Osteocyte (in vitro differentiated cells): ENCODE measurements around the gene PABPC1L. TPM values are rescaled to one million over a fixed set of nuclear protein-coding genes. Genes with fewer than 3 reads are reported as not detected.

Experiments
- DNase-seq: peaks from one replicate; pipeline ENCODE4 v3.0.0; 2021; ENCODE audit warnings: mixed read lengths; ENCODE audit not compliant: unreplicated experiment; ENCODE audit errors: extremely low spot score
- H3K27ac Mint-ChIP-seq: one replicate; pipeline ENCODE4 v1.8.0; 2021; ENCODE audit warnings: mild to moderate bottlenecking, mixed read lengths; ENCODE audit not compliant: unreplicated experiment
- H3K27me3 Mint-ChIP-seq: one replicate; pipeline ENCODE4 v1.8.0; 2021; ENCODE audit warnings: mixed read lengths; ENCODE audit not compliant: unreplicated experiment
- H3K36me3 Mint-ChIP-seq: one replicate; pipeline ENCODE4 v1.8.0; 2021; ENCODE audit warnings: mixed read lengths; ENCODE audit not compliant: unreplicated experiment
- H3K4me1 Mint-ChIP-seq: one replicate; pipeline ENCODE4 v1.8.0; 2021; ENCODE audit warnings: mixed read lengths; ENCODE audit not compliant: unreplicated experiment
- H3K4me3 Mint-ChIP-seq: one replicate; pipeline ENCODE4 v1.8.0; 2021; ENCODE audit warnings: mild to moderate bottlenecking, moderate library complexity, mixed read lengths; ENCODE audit not compliant: unreplicated experiment
- H3K9me3 Mint-ChIP-seq: one replicate; pipeline ENCODE4 v1.8.0; 2021; ENCODE audit warnings: mixed read lengths; ENCODE audit not compliant: unreplicated experiment
- total RNA-seq: library from RNA; stranded (reverse); gene quantifications from 2 replicates; pipeline ENCODE4 v1.2.1, GENCODE V29; 2021
- TF ChIP-seq, protein P1 (sequence below): fragments of 200-600 bp; sonication (generic); IDR thresholded peaks from 2 replicates; pipeline ENCODE4 v1.5.0; 2021; ENCODE audit warnings: antibody characterized with exemption, mild to moderate bottlenecking, moderate library complexity

PABPC1L gene
- total RNA-seq, 1 donor from 2014 or later: 65.3 TPM

DNA sequence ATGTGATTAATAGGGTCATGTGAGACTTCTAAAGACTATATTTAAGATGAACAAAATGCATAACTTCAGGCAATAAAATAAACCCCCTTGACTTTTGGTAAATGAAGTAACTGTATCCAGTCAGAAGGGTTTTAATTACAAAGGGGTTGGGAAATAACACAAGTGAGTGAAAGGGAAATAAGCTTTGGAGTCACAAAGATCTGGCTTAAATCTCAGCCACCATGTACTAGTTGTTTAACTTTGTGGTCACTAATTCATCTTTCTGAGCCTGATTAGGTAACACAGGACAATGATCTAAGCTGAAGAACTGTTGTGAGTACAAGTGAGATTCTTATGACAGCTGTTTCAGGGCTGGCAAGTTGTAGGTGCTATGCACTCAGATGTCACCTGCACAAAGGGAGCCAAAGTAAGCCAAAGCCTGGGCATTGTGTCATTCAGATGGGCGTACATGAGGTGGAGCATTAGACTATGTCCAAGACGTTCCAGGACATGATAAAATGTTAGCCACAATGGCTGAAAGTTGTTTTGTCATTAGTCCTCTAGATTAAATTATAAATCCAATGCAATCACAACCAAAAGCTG is 36.5 kb downstream of the PABPC1L start:
- H3K27me3 Mint-ChIP-seq: no peaks in the 10 kb centered on the region
- H3K27ac Mint-ChIP-seq: no peak overlapping the region
- no peak overlapping the region for H3K4me3 Mint-ChIP-seq
- H3K4me1 Mint-ChIP-seq: no peaks in the 10 kb centered on the region
- no peaks in the 10 kb centered on the region for H3K9me3 Mint-ChIP-seq
- peaks cover 44% of the 10 kb centered on the region for H3K36me3 Mint-ChIP-seq
- TF ChIP-seq, protein P1, sequence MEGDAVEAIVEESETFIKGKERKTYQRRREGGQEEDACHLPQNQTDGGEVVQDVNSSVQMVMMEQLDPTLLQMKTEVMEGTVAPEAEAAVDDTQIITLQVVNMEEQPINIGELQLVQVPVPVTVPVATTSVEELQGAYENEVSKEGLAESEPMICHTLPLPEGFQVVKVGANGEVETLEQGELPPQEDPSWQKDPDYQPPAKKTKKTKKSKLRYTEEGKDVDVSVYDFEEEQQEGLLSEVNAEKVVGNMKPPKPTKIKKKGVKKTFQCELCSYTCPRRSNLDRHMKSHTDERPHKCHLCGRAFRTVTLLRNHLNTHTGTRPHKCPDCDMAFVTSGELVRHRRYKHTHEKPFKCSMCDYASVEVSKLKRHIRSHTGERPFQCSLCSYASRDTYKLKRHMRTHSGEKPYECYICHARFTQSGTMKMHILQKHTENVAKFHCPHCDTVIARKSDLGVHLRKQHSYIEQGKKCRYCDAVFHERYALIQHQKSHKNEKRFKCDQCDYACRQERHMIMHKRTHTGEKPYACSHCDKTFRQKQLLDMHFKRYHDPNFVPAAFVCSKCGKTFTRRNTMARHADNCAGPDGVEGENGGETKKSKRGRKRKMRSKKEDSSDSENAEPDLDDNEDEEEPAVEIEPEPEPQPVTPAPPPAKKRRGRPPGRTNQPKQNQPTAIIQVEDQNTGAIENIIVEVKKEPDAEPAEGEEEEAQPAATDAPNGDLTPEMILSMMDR: no peak
- DNase-seq: no peak

DNA sequence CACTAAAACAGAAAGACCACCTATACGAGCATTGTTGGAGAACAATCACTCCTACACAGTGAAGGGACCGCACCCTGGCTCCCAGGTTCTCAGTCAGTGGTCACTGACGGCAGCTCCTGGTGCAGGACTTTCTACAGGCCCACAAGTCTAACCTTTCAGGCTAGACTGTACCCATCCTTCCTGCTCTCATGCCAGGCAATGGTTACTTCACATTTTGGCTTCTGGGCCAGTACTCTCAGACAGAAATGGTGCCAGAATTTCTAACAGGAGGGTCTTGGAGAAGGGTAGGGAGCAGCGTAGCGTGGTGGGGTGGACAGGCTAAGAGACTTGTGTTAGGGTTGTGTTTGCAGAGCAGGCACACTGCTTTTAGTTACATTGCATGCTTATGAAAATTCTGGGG is 38.2 kb downstream of the PABPC1L start:
- H3K4me3 Mint-ChIP-seq: no peak overlapping the region
- no peaks in the 10 kb centered on the region for H3K4me1 Mint-ChIP-seq
- H3K27me3 Mint-ChIP-seq: no peaks in the 10 kb centered on the region
- H3K9me3 Mint-ChIP-seq: no peaks in the 10 kb centered on the region
- DNase-seq: no peak
- TF ChIP-seq, protein P1: no peak
- H3K27ac Mint-ChIP-seq: no peak overlapping the region
- H3K36me3 Mint-ChIP-seq: peaks cover 45% of the 10 kb centered on the region

DNA sequence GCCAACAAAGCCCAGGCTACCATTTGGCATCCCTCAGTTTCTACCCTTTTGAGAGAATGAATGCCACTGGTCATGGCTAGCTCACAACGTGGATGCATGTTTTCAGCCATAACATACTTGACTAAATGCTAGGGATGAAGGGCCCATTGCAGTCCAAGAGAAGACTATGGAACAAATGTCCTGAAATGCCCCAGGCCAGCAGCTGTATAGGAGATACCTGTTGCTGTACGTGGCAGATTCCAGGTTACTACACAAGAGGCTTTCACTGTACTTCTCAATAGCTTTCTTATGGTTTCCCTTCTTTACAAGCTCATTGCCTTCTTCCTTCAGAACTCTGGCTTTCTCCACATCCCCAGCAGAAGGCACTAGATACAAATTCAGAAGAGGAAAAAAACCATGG is 38.7 kb downstream of the PABPC1L start:
- no peaks in the 10 kb centered on the region for H3K9me3 Mint-ChIP-seq
- H3K4me3 Mint-ChIP-seq: no peak overlapping the region
- no peaks in the 10 kb centered on the region for H3K4me1 Mint-ChIP-seq
- H3K27me3 Mint-ChIP-seq: no peaks in the 10 kb centered on the region
- TF ChIP-seq, protein P1: no peak
- H3K36me3 Mint-ChIP-seq: peaks cover 46% of the 10 kb centered on the region
- DNase-seq: no peak
- H3K27ac Mint-ChIP-seq: no peak overlapping the region

DNA sequence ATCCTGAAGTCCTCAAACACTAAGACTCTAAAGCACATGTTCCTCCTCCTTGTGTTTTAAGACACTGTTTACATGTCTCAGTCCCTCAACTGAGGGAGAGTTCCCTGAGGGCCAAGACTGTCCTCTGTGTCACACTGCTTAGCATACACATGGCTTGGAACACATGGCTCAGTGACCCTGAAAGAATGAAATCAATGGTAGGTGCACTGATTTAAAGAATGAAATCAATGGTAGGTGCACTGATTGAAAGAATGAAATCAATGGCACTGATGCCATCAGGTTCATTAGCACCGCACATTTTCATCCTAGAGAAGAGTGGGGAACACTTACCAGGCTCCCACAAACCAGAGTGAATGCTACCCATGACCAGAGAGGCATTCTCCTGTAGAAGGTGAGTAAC is 40.5 kb downstream of the PABPC1L start:
- no peaks in the 10 kb centered on the region for H3K27me3 Mint-ChIP-seq
- H3K27ac Mint-ChIP-seq: no peak overlapping the region
- H3K4me1 Mint-ChIP-seq: no peaks in the 10 kb centered on the region
- H3K9me3 Mint-ChIP-seq: no peaks in the 10 kb centered on the region
- no peak for DNase-seq
- peaks cover 51% of the 10 kb centered on the region for H3K36me3 Mint-ChIP-seq
- no peak overlapping the region for H3K4me3 Mint-ChIP-seq
- TF ChIP-seq, protein P1: no peak

DNA sequence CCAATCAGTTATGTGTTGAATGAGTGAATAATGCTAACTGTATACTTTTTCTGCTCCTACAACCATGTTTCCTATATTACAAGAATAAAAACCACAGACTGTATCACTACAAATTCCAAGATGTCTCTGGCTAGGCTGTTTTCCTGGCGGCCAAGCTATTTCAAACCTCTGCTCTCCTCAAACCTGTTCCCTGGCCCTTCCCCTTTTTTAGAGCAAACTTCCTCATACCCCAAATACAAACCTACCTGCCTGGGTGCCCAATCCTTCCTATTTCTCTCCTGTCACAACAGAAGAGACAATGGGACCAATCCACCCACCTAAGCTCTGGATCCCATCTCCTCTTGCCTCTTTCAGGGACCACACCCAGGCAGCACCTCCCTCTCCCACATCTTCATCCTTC is 42.9 kb downstream of the PABPC1L start:
- Mint-ChIP-seq H3K4me3 (no peak overlapping the region), H3K36me3 (peaks cover 59% of the 10 kb centered on the region), H3K4me1 (peaks cover 3% of the 10 kb centered on the region), H3K9me3 (no peaks in the 10 kb centered on the region), H3K27me3 (no peaks in the 10 kb centered on the region), H3K27ac (no peak overlapping the region)
- TF ChIP-seq, protein P1: no peak
- DNase-seq: peak; percentile 19
